GM18519 (cell line): ENCODE results near the gene APLF.

Source experiments
- ATAC-seq: cut with Tn5 transposase; IDR thresholded peaks from one replicate; pipeline ENCODE4 v1.9.1; 2021; ENCODE audit warnings: mild to moderate bottlenecking, moderate library complexity; ENCODE audit not compliant: unreplicated experiment, low FRiP score

Gene APLF

GRCh38 chr2:68472796-68473414 lies 5.5 kb downstream of the APLF start:
- ATAC-seq, result no peak

GRCh38 chr2:68475110-68475509 lies 7.7 kb downstream of the APLF start:
- ATAC-seq, result no peak

- ATAC-seq, result no peak
Measured at GRCh38 chr2:68475576-68475975, 8.2 kb downstream of the APLF start.

- no peak for ATAC-seq
Measured at GRCh38 chr2:68476454-68476853, 9.1 kb downstream of the APLF start.

GRCh38 chr2:68478688-68479087 lies 11.3 kb downstream of the APLF start:
- no peak for ATAC-seq

- no peak for ATAC-seq
Measured at GRCh38 chr2:68482296-68482820, 15.0 kb downstream of the APLF start.

- ATAC-seq, result no peak
Measured at GRCh38 chr2:68483011-68483410, 15.6 kb downstream of the APLF start.

GRCh38 chr2:68487773-68488355 lies 20.5 kb downstream of the APLF start:
- ATAC-seq, result no peak

- ATAC-seq, result peak; percentile 60
Measured at GRCh38 chr2:68488605-68489004, 21.2 kb downstream of the APLF start.

- no peak for ATAC-seq
Measured at GRCh38 chr2:68489282-68489681, 21.9 kb downstream of the APLF start.

GRCh38 chr2:68491582-68491981 lies 24.2 kb downstream of the APLF start:
- no peak for ATAC-seq

- ATAC-seq, result no peak
Measured at GRCh38 chr2:68499133-68499532, 31.7 kb downstream of the APLF start.

GRCh38 chr2:68500649-68501048 lies 33.3 kb downstream of the APLF start:
- ATAC-seq, result no peak

- no peak for ATAC-seq
Measured at GRCh38 chr2:68501768-68502167, 34.4 kb downstream of the APLF start.

GRCh38 chr2:68505603-68506159 lies 38.3 kb downstream of the APLF start:
- ATAC-seq, result no peak

GRCh38 chr2:68506170-68506569 lies 38.8 kb downstream of the APLF start:
- ATAC-seq, result no peak

GRCh38 chr2:68512326-68512725 lies 44.9 kb downstream of the APLF start:
- ATAC-seq, result no peak

GRCh38 chr2:68512966-68513365 lies 45.6 kb downstream of the APLF start:
- no peak for ATAC-seq

GRCh38 chr2:68514316-68514929 lies 47.0 kb downstream of the APLF start:
- no peak for ATAC-seq

- no peak for ATAC-seq
Measured at GRCh38 chr2:68516051-68516955, 48.9 kb downstream of the APLF start.

GRCh38 chr2:68519236-68519635 lies 51.9 kb downstream of the APLF start:
- ATAC-seq, result no peak
